Measurements from ENCODE around the gene SCLY. TPM values are rescaled to one million over a fixed set of nuclear protein-coding genes. Genes with fewer than 3 reads are reported as not detected.

SCLY gene
- total RNA-seq, 1 donor: 4.6 TPM

DNA sequence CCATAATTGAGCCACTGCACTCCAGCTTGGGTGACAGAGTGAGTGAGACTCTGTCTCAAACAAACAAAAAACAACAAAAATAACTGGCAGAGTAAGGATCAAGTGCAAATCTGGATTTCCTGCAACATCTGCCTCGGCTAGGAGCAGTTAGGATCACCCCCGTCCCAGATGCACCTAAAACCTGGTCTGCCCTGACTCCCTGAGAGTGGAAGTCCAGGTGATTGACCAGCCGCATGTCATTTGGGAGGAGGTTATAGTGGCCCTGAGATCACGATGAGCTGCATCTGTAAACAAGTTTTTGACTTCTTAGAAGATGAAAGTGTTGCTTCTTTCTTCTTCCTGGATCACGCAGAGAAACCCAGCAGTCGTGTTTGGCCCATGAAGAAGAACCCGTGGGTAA is 34.3 kb downstream of the SCLY start:
- Histone ChIP-seq H3K4me3 (ENCODE audit: low read length) (no peak overlapping the region), H3K27me3 (ENCODE audit: insufficient read depth, low read length) (no peaks in the 10 kb centered on the region), H3K4me1 (ENCODE audit: insufficient read depth, low read length) (peaks cover 13% of the 10 kb centered on the region), H3K9me3 (ENCODE audit: low read depth, low read length) (no peaks in the 10 kb centered on the region)

DNA sequence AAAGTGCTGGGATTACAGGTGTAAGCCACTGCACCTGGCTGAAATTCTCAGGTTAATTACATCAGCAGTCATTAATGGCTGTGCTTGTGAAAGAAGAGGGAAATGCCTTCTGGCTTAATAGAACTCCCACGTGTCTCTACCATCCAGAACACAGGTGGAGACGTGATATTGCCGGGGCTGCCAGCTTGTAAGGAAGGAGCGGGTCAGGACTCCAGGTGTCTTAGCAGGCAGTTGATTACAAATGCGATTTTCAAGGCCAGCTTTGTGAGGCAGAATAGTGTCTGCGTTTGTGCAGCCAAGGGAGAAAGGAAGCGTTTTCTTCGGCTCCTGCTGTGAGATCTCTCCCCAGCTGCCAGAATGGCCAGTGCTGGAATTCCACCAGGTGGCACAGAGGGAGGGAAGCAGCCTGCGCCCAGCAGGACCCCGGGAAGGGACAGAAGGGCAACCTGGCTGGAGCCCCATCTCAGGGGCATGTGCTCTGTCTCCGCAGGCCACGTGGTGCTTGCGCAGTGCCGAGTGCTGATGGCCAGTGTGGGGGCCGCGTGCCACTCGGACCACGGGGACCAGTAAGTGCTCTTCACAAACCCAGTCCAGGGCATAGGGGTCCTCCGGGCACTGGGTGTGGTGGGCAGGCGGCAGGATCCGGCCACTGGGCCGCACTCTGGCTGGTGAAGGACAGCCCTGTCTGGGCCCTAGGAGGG is 35.7 kb downstream of the SCLY start:
- H3K4me3 ChIP-seq (ENCODE audit: low read length): no peak overlapping the region
- H3K27me3 ChIP-seq (ENCODE audit: insufficient read depth, low read length): no peaks in the 10 kb centered on the region
- H3K9me3 ChIP-seq (ENCODE audit: low read depth, low read length): no peaks in the 10 kb centered on the region
- H3K4me1 ChIP-seq (ENCODE audit: insufficient read depth, low read length): peaks cover 13% of the 10 kb centered on the region

DNA sequence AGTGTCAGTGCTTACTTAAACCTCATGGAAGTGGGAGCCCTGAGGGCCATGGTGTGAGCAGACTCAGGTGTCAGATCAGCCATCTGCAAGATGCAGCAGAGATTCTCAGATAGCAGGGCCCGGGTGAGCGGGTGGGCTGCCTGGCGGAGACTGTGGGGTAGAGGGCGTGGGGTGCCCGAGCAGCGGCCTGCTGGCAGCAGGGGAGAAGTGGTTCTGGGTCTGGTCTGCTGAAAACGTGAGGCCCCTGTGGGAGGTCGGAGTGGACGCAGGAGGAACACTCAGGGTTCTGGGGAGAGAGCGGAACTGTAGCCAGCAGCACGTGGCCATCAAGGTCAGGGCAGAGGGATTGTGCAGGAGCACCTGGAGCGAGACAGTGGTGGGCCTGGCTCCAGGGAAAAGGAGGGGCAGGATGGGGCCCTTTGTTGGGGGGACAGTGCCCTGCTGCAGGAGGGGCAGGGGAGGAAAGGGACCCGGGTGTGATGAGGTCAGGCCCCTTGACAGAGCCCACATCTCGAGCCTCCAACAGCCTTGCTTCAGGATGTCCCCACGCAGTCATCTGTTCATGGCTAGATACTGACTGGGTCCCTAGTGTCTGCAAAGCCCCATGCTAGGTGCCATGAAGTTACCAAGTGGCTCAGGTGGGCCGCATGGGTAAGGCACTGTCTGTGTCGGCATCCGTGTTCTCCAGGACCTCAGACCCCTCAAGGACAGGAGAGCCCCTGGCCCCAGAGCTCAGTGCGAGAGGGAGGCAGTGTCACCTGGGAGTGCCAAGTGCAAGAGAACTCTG is 36.6 kb downstream of the SCLY start:
- H3K9me3 ChIP-seq (ENCODE audit: low read depth, low read length): no peaks in the 10 kb centered on the region
- peaks cover 13% of the 10 kb centered on the region for H3K4me1 ChIP-seq (ENCODE audit: insufficient read depth, low read length)
- no peaks in the 10 kb centered on the region for H3K27me3 ChIP-seq (ENCODE audit: insufficient read depth, low read length)
- H3K4me3 ChIP-seq (ENCODE audit: low read length): no peak overlapping the region

DNA sequence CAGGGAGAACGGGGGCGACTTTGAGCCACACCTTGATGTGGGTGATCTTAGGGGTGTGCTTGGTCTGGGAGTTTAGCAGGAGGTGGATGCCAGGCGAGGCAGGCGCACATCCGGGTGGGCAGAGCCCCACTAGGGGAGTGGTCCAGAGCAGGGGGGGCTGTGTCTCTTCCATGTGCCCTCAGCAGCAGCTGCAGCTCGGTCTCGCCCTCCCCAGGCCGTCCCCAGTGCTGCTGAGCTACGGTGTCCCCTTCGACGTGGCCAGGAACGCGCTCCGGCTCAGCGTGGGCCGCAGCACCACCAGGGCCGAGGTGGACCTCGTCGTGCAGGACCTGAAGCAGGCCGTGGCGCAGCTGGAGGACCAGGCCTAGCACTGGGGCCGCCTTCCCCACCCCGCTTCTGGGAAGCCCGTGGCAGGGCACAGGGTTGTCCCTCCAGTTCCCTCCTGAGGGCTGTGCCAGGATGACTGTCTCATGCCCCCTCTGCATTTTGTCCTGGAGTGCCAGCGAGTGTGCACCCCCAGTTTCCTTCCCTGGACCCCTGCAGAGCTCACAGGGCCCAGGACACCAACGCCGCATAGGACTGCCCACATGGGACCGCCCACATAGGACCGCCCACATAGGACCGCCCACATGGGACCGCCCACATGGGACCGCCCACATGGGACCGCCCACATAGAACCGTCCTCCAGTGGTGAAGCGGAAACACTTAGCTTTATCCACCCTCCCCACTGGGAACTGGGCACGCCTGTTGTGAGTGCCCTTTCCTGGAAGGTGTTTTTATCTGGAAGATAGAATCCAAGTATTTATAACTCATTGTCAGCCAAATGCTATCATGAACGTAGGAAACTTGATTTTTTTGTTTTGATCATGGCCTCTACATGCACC is 37.4 kb downstream of the SCLY start:
- H3K4me3 ChIP-seq (ENCODE audit: low read length): no peak overlapping the region
- peaks cover 13% of the 10 kb centered on the region for H3K4me1 ChIP-seq (ENCODE audit: insufficient read depth, low read length)
- no peaks in the 10 kb centered on the region for H3K9me3 ChIP-seq (ENCODE audit: low read depth, low read length)
- H3K27me3 ChIP-seq (ENCODE audit: insufficient read depth, low read length): no peaks in the 10 kb centered on the region

DNA sequence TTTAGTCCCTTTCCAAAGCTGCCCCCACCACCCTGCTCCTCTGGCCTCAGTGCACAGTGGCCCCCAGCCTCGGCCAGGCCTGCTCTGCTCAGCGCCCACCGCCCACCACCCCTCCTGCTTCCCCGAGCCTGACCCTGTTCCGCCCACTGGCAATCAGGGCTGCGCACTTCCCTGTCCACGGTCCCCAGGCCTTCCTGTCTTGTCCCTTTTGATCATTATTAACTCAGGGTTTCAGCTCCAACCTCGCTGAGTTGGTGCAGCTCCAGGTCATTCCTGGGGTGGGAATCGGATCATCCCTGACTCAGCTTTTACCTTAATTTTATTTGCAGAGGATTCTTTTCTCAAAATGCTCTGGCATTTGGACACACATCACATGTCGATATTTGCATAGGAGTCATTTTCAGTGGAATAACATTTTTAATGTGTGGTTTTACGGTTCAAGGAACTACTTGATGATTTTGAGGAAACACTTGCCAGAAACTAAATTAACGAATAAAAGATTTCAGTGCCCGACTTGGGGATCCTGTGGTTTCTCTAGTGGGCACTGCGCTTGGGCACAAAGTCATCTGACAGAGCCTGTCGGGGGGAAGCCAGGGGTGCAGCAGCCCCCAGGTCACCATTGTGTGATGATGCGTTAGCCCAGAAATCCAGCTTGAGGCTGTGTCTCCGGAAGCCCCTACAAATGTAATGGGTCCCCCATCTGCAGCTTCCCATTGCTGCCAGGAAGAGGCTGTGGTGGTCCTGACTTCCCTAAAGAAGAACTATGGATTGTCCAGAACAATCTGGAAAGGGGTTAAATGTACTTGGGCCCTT is 38.3 kb downstream of the SCLY start:
- H3K27me3 ChIP-seq (ENCODE audit: insufficient read depth, low read length): no peaks in the 10 kb centered on the region
- H3K4me3 ChIP-seq (ENCODE audit: low read length): no peak overlapping the region
- H3K4me1 ChIP-seq (ENCODE audit: insufficient read depth, low read length): peaks cover 13% of the 10 kb centered on the region
- no peaks in the 10 kb centered on the region for H3K9me3 ChIP-seq (ENCODE audit: low read depth, low read length)

DNA sequence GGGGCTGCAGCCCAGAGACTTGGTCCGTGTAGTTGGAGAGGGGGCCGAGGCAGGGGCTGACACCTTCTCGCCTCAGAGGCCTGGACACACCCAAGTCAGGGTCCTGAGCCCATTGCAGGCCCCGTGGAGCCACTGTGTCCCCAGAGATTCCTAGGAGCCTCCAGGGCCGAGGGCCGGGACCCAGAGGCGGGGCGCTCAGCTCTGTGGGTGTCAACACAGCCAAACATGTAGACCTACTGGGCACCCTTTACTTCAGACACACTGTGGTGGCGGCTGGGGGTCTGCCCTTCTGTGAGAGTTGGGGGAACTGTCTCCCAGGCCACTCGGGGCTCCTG is 38.9 kb downstream of the SCLY start:
- H3K9me3 ChIP-seq (ENCODE audit: low read depth, low read length): no peaks in the 10 kb centered on the region
- no peaks in the 10 kb centered on the region for H3K27me3 ChIP-seq (ENCODE audit: insufficient read depth, low read length)
- H3K4me1 ChIP-seq (ENCODE audit: insufficient read depth, low read length): peaks cover 13% of the 10 kb centered on the region
- no peak overlapping the region for H3K4me3 ChIP-seq (ENCODE audit: low read length)

DNA sequence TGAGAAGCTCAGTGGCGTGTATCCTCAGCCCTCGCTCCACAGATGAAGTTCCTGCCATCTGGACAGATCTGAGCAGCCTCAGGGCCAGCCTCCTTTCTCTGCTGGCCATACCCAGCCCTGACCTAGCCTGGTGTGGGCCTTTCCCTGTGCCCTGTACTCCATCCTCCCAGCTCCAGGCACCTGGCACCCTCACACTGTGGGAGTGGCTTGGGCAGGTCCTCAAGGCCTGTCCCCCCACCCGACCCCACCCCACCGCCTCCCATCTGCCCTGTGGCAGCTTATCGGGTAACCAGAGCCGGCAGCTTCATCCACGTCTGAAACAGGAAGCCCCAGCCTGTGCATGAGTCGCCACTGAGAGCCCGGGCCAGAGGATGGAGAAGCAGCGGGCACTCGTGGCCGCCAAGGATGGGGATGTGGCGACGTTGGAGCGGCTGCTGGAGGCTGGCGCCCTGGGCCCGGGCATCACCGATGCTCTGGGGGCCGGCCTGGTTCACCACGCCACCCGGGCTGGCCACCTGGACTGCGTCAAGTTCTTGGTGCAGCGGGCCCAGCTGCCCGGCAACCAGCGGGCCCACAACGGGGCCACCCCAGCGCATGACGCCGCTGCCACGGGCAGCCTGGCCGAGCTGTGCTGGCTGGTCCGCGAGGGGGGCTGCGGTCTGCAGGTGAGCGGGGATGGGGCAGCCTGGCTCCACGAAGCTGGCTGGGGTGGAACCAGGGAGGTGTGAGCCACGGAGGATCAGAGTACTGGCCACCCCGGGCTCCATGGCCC is 39.4 kb downstream of the SCLY start, which contains the start of gene ESPNL:
ESPNL (plus strand) TSS at position 292 of the 772 bp plus-strand sequence; CDS start at position 372, 80 bp downstream.
- Histone ChIP-seq H3K27me3 (ENCODE audit: insufficient read depth, low read length) (no peaks in the 10 kb centered on the region), H3K4me3 (ENCODE audit: low read length) (no peak within 1 kb of the TSS), H3K4me1 (ENCODE audit: insufficient read depth, low read length) (peaks cover 13% of the 10 kb centered on the region), H3K9me3 (ENCODE audit: low read depth, low read length) (no peaks in the 10 kb centered on the region)

DNA sequence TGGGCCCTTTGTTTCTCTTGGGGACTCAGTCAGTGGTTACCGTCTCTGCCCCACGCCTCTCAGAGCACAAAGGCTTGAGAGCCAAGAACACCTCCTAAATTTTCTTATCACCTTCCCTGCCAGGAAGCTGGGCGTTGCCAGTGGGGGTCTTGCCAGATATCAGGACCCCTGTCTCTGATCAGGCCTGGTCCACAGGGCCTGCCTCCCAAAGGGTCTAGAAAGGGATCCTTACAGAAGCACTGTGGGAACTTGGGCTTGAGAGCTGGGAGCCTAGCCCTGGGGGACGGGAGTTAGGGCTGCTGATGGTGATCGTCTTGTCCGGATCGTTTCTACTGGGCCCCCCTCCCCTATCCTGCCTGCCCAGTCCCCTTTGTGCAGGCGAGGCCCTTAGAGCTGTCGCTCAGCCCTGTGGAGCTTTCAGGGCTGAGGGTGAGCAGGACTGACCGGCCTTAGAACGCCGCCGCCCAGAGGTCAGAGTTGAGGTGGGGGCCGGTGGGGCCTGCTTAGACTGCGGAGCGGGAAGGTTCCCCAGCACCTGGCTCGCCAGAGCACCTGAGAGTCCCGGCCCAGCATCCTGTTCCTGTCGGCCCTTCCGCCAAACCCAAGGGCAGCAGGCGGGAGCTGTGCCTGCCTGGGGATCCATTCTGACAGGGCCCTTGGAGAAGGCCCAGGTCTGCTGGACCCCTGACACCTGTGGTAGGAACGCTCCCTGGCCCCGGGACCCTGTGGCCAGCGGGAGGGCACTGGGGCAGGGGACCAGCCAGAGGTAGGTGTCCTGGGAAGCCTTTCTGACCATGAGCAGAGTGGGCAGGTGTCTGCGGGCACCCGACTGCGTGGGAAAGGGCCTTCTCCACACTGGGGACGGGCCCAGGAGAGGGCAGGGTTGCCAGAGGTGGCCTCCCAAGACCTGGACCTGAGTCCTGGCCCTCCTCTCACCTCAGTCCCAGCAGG is 40.3 kb downstream of the SCLY start:
- peaks cover 13% of the 10 kb centered on the region for H3K4me1 ChIP-seq (ENCODE audit: insufficient read depth, low read length)
- no peak overlapping the region for H3K4me3 ChIP-seq (ENCODE audit: low read length)
- no peaks in the 10 kb centered on the region for H3K9me3 ChIP-seq (ENCODE audit: low read depth, low read length)
- no peaks in the 10 kb centered on the region for H3K27me3 ChIP-seq (ENCODE audit: insufficient read depth, low read length)

DNA sequence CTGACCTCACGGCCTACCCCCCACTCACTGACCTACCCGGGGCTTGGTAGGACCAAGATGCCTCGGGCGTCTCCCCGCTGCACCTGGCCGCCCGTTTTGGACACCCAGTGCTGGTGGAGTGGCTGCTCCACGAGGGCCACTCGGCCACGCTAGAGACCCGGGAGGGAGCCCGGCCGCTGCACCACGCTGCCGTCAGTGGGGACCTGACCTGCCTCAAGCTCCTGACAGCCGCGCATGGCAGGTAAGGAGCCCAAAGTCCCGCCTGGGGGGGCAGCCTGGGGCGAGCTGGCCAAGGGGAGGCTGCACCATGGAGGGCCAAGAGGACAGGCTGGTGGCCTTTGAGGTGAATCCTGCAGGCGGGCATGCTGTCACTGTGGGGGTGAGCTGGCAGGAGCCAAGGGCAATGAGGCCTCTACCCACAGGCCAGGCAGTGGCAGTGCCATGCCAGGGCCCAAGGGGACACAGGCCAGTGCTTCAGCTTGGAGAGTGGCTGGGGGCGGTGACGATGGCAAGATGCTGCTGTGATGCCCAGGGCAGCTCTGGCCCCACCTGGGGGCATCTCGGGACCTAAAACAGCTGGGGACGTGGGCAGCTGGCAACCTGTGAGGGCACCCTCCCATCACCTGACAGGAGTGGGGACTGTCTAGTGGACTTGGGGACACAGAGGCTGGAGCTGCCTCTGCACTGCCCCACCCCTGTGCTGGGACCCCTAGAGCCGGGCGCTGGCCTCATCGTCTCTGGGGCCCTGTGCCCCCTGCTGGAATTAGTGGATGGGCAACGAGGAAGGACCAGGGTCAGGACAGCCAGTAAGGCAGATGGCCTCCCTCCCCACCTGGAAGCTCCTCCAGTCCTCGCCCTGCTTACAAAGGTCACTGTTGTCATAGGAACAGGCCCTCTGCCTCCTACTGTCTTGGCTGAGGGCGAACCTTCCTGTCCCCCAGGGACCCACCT is 41.4 kb downstream of the SCLY start:
- Histone ChIP-seq H3K4me3 (ENCODE audit: low read length) (no peak overlapping the region), H3K4me1 (ENCODE audit: insufficient read depth, low read length) (peaks cover 13% of the 10 kb centered on the region), H3K27me3 (ENCODE audit: insufficient read depth, low read length) (no peaks in the 10 kb centered on the region), H3K9me3 (ENCODE audit: low read depth, low read length) (no peaks in the 10 kb centered on the region)

DNA sequence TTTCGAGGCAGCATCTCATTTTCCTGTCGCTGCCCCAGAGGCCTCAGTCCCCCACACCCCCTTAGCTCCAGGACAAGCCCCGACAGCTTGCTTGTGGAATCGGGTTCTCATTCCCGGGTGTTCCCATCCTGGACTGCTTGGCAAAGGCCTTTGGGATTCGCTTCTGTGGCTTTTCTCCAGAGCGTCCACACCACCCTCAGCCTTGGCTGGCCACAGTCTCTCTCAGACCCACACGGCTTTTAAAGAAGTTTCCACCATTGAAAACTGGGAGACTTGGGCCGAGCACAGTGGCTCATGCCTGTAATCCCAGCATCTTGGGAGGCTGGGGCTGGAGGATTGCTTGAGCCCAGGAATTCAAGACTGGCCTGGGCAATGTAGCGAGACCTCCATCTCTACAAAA is 42.1 kb downstream of the SCLY start:
- Histone ChIP-seq H3K4me1 (ENCODE audit: insufficient read depth, low read length) (peaks cover 18% of the 10 kb centered on the region), H3K27me3 (ENCODE audit: insufficient read depth, low read length) (no peaks in the 10 kb centered on the region), H3K9me3 (ENCODE audit: low read depth, low read length) (no peaks in the 10 kb centered on the region), H3K4me3 (ENCODE audit: low read length) (no peak overlapping the region)

DNA sequence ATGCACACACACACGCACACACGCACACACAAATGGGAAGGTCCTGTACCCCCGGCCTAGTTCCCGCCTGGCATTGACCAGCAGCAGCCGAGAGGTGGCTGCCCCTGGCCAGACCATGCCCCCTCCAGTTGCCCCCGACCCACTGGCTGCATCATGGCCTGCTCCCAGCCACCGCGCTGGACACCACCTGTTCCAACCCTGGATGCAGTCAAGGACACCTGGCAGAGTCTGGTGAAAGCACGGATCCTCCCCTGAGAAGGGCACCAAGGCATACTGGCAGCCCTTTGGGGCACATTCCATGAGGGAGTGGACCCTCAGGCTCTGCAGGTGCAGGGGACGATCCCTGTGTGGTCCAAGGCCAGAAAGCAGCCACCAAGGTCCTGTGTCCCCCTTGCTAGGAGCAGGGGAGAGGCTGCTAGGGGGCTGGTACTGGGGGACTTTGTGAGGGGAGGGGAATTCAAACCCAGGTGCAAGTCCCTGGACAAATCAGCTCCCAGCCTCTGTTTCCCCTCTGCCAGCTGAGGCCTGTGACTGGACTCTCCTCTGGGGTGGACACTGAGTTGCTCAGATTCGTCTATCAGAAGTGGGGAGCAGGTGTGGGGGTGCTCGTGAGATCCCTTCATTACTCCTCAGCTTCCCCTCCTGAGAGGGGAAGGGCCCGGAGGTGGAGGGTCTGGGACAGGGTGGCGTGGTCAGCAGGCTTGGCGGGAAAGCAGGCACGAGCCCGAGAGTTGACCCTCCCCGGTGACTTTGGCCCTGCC is 42.8 kb downstream of the SCLY start:
- H3K4me1 ChIP-seq (ENCODE audit: insufficient read depth, low read length): peaks cover 24% of the 10 kb centered on the region
- no peaks in the 10 kb centered on the region for H3K27me3 ChIP-seq (ENCODE audit: insufficient read depth, low read length)
- no peak overlapping the region for H3K4me3 ChIP-seq (ENCODE audit: low read length)
- no peaks in the 10 kb centered on the region for H3K9me3 ChIP-seq (ENCODE audit: low read depth, low read length)

DNA sequence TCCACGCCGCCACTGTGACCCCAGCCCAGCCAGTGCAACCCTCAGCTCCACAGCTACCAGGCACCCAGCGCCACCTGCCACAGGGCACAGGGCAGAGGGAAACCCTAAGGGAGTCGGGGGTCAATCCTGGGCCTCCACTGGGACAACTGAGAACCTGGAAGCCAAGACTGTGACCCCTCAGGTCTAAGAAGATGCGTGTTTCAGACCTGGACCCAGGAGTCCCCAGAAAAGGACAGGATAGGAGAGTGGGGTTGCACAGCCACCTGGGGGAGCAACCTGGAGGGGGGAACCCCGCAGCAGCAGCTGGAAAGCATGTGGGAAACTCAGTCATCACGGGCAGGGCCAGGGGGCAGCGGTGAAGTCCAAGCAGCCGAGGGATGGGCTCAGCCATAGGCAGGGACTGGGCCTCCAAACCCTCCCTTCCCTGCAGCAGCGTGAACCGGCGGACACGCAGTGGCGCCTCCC is 43.5 kb downstream of the SCLY start:
- Histone ChIP-seq H3K4me1 (ENCODE audit: insufficient read depth, low read length) (peaks cover 24% of the 10 kb centered on the region), H3K4me3 (ENCODE audit: low read length) (no peak overlapping the region), H3K27me3 (ENCODE audit: insufficient read depth, low read length) (no peaks in the 10 kb centered on the region), H3K9me3 (ENCODE audit: low read depth, low read length) (no peaks in the 10 kb centered on the region)

Data from mononuclear cell (primary cell).